ENCODE data around the gene IL15RA.

GRCh38 chr10:6017781-6018354 lies 40.5 kb upstream of the IL15RA start:
- TF ChIP-seq, protein P1, sequence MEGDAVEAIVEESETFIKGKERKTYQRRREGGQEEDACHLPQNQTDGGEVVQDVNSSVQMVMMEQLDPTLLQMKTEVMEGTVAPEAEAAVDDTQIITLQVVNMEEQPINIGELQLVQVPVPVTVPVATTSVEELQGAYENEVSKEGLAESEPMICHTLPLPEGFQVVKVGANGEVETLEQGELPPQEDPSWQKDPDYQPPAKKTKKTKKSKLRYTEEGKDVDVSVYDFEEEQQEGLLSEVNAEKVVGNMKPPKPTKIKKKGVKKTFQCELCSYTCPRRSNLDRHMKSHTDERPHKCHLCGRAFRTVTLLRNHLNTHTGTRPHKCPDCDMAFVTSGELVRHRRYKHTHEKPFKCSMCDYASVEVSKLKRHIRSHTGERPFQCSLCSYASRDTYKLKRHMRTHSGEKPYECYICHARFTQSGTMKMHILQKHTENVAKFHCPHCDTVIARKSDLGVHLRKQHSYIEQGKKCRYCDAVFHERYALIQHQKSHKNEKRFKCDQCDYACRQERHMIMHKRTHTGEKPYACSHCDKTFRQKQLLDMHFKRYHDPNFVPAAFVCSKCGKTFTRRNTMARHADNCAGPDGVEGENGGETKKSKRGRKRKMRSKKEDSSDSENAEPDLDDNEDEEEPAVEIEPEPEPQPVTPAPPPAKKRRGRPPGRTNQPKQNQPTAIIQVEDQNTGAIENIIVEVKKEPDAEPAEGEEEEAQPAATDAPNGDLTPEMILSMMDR (IDR thresholded peaks at IDR 0.05; ENCODE audit: insufficient read depth, low read depth, low read length) = no peak
- no peak for TF ChIP-seq EZH2 (IDR thresholded peaks at IDR 0.05; ENCODE audit: insufficient read depth, low read length)
